HG03354 (cell line): Measurements from ENCODE around the gene LITAF.
"Not testable (repeated sequence)": the region's sequence is repeated elsewhere in the genome, so short reads cannot be mapped to it uniquely, and the experiment has no call there.

Source experiments
- ATAC-seq: cut with Tn5 transposase; IDR thresholded peaks from one replicate; pipeline ENCODE4 v1.9.1; 2021; ENCODE audit warnings: mild to moderate bottlenecking; ENCODE audit not compliant: unreplicated experiment, poor library complexity, severe bottlenecking

LITAF gene

DNA sequence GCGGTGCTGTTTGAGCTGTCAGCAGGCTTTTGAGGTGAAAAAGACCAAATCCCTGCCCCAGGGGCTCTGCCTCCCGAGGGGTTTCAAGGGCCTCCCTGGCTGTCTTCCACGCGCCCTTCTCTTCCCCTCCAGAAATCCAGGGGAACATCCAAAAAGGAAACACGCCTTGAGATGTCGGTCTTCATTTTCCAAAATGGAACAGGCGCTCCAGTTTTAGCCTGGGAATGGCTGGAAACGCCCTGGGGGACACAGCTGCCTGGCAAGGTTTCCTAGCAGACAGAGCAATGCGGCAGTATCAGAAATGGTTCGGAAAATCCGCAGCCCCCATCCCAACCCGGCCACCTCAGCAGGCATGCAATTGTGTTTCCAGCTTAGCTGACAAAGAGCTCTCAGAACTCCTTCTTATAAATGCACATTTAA, 16.6 kb upstream of the LITAF start:
- ATAC-seq = no peak

DNA sequence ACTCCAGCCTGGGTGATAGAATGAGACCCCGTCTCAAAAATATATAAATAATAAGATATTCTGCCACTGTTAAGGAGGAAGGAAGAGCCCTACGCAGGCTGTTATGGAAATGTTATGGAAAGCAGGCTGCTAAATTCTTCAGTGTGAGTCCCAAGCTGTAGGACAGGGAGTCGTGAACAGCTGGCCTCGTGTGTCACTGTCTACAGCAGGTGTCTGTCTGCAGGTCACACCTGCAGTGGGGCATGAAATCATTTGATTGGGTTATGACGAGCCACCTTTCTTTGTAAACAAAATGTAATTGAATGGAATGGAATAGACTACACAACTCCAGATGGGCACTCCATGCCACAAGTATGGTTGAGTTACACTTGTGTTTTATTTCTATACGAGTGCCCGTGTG, 15.6 kb upstream of the LITAF start:
- ATAC-seq = no peak

DNA sequence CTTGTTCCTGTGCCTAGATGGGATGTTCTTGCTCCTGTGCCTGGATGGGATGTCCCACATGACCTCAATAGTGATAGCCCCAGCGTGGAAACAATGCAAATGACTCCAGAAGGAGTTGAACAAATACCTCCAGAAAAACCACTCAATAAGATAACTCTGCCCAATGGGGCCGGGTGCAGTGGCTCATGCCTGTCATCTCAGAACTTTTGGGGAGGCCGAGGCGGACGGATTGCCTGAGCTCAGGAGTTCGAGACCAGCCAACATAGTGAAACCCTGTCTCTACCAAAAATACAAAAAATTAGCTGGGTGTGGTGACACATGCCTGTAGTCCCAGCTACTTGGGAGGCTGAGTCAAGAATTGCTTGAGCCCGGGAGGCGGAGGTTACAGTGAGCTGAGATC, 15.2 kb upstream of the LITAF start:
- ATAC-seq = no peak

DNA sequence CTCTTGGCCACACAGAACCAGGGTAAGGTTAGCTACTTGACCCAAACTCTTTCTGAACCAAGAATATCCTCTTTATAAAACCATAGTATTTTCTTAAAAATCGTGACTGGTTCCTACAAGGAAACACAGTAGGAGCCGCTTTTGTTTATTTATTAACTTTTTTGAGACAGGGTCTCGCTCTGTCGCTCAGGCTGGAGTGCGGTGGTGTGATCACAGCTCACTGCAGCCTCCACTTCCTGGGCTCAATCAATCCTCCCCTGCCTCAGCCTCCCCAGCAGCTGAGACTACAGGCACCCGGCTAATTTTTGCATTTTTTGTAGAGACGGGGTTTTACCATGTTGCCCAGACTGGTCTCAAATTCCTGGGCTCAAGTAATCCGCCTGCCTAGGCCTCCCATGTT, 14.7 kb upstream of the LITAF start:
- ATAC-seq = no peak

DNA sequence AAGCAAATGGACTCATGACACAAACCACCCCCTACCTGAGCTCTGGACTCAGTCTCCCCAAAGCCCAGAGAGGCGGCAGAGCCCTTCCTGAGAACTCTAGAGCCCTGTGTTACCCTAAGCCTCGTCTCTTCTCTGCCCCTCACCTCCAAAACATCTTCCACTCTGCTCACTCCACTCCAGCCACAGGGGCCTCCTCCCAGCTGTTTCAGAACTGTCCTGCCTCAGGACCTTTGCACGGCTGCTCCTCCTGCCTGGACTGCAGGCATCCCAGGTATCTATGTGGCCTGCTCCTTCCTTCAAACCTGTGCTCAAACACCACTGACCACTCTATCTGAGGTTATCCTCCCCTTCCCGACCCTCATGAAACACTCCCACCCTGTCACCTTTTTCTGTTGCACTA, 12.9 kb upstream of the LITAF start:
- ATAC-seq = no peak

DNA sequence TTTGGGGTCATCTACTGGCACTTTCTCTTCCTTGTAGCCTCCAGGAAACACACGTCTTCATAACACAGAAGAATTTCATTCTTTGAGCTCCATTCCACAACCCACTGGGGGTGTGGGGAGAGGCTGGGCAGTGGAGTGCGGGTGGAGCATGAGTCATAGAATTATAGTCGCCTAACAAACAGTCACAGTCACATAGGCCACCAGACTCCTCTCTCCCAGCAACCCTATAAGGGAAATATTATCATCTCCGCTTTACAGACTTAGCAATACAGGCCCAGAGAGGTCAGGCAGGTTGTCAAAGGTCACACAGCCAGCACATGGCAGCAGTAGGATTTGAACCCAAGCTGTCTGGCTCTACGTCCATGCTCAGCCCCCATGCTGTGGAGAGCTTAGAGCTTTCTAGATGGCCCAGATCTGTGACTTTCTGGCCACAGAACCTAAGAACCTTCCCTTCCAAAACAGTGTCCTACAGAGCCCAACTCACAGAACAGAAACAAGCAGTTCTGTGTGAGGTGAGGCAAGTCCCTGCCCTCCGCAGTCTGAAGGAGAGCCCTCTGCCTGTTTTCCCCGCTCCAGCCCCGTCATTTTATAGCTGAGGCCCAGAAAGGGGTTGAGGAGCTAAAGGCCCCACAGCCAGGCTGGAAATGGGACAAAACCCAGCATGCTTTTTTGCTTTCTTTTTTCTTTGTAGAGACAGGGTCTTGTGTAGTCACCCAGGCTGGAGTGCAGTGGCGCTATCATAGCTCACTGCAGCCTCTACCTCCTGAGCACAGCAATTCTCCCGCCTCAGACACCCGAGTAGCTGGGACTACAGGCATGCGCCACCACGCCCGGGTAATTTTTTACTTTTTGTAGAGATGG, 10.7 kb upstream of the LITAF start:
- ATAC-seq = no peak

DNA sequence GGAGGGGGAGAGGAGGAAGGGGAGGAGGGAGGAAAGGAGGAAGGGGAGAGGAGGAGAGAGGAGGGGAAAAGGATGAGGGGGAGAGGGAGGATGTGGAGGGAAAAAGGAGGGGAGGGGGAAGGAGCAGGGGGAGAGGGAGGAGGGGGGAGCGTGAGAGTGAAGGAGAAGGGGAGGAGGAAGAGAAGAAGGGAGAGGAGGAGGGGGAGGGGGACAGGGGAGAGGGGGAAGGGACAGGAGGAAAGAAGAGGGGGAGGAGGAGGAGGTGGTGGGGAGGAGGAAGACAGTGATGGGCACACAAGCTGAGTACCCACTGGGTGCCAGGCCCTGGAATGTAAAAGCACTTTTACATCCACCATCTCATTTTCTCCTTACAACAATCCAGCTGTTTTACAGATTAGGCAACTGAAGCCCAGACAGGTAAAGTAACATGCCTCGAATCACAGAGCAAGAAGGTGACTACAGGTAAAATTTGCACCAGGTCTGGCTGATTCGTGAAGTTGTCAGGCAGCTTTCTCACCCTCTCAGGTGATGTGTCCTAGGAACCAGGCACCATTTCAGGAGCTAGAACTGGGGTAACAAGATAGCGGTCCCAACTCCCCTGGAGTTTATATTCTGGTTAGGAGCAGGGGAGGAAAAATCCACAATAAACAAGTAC, 10.0 kb upstream of the LITAF start:
- ATAC-seq = no peak

DNA sequence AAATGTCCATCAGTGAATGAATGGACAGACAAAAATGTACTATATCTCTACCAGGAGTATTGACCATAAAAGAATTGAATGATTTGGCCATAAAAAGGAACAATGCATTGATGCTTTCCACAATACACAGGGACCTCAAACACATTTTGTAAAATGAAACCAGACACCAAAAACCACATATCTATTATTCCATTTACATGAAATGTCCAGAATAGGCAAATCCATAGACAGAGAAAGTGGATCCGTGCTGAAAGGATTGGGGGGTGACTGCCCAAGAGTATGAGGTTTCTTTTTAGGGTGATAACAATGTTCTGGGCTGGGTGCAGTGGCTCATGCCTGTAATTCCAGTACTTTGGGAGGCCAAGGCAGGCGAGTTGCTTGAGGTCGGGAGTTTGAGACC, 6.9 kb upstream of the LITAF start:
- no peak for ATAC-seq

DNA sequence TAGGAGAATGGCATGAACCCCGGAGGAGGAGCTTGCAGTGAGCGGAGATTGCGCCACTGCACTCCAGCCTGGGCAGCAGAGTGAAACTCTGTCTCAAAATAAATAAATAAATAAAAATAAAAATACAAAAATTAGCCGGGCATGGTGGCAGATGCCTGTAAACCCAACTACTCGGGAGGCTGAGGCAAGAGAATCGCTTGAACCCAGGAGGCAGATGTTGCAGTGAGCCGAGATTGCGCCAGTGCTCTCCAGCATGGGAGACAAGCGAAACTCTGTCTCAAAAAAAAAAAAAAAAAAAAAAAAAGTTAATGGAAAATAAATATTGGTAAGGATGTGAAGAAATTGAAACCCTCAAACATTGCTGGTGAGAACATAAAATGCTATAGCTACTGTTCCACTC, 6.4 kb upstream of the LITAF start:
- not testable (repeated sequence) for ATAC-seq

DNA sequence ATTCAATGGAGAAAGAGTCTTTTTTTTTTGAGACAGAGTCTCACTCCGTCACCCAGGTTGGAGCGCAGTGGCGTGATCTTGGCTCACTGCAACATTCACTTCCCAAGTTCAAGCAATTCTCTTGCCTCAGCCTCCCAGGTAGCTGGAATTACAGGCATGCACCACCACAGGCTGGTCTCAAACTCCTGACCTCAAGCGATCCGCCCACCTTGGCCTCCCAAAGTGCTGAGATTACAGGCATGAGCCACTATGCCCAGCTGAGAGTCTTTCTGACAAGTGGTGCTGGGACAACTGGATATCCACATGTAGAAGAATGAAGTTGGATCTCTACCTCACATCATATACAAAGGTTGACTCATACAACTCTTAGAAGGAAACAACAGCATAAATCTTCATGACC, 4.9 kb upstream of the LITAF start:
- not testable (repeated sequence) for ATAC-seq

DNA sequence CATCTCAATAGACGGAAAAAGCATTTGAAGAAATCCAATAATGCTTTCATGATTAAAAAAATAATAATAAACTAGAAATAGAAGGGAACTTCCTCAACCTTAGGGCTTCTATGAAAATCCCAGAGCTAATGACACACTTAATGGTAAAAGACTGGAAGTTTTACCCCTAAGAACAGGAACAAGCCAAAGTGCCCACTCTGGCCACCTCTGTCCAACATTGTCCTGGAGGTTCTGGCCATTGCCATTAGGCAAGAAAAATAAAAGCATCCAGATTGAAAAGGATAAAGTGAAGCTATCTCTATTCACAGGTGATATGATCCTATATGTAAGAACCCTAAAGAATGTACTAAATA, 2.5 kb upstream of the LITAF start:
- ATAC-seq = no peak

DNA sequence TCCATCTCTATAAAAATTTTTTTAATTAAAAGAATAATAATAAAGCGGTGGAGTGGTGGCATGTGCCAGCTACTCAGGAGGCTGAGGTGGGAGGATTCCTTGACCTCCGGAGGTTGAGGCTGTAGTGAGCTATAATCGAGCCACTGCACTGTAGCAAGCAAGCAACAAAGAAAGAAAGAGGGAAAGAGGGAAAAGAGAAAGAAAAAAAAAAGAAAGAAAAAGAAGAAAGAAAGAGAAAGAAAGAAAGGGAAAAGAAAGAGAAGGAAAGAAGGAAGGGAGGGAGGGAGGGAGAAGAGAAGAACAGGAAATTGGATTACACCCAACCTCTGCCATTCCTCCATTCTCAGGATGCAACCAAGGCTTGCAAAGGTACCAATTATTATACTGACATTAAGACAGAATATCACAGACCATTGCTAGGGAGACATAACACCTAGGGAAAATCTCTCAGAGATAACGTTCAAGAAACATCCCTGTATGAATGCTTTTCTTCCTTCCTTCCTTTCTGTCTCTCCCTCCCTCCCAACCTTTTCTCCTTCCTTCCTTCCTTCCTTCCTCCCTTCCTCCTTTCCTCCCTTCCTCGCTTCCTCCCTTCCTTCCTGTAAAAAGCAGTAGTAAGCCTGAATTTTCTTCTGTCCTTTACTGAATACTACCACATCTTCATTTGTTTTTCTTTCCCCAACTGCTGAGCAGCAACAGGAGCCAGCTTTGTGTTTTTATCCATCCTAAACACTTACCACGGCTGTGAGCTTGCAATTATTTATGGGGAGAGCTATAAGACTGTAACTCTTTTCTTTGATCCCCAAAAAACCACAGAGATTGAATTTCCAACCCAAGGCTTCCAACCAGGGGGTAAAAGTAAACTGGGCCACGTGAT, 1.8 kb upstream of the LITAF start:
- no peak for ATAC-seq

DNA sequence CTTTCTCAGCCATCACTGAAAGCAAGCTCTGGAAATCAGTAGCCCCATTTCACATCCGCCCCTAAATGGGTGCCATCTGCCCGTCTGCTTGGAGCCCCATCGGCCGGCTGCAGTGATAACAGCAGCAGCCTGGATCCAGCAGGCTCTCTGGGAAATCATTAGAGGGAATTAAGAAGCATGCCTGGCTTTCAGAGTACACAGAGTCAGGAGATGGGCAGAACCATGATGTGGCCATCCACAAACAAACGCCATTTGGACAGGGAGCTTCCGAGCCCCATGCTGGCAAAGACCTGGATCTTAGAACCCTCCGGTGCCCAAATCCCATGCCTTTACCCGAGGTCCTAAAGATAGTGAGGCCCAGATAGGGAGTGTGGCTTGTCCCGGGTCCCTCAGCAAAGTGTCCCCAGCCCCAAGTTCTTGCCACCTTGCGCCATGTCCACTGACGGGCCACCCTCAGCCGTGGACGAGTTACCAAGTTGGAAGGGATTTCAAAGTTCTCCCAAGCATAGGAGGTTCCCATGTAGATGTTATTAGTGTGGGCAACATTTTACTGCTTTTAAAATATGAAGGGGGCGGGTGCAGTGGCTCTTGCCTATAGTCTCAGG, 1.0 kb upstream of the LITAF start:
- ATAC-seq = no peak

DNA sequence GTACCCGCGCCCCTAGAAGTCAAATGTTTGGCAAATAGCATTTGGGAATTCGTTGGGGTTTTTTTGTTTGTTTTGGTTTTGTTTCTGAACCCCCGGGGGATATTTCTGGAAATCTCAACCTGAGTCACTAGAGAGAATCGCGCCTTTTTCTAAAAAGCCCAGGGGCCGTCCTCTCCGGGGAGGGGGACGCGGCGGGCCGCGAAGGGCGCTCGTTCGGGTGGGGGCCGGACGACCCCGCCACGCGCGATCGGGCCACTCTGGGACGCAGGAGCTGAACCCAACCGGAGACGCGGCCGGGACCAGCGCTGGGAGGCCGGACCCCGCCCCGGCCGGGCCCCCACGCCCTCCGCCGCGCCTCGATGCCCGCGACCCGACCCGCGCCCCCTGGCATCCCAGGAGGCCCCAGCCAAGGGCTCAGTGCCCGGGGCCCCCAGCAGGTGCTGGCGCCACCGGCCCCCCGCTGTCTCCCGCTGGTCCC, 302 bp downstream of the LITAF start:
- ATAC-seq = peak; percentile 26

DNA sequence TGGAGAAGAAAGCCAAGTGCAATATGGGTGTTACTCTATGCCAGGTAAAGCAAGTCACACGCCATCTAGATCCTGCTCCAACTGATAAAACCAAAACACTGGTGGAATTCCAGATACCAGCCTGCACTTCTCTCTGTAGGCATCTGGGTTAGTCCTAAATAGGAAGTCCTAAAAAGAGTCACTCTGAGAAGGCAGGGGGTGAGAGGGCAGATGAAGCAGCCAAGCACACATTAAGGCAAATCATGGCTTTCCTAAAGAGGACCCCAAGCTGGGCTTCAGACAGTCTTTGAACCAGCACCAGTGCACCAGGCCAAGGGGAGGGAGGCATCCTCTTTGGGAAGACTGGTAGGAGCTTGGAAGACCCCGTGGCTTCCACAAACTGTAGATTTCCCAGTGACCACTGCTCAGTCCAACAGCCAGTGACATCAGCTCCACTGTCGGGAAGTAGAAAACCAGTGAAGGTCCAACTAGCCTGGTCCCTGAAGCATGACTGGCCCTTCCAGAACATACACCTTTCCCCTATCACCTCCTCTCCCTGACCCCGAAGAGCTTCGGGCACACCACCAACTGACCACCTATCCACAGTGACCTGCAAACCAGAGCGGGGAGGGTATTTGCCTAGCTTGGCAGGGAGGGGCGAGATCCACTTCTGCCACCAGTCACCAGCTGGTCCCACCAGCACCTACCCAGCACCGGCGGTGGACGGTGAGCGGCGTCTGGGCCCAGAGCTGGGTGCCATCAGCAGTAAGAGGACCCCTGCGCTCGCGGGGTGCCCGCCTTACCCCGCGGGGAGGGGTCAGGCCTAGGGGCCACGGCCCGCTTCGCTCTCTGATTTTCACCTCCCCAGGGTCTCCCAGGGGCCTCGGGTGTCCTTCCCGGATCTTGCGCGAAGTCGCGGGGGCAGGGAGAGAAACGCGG, 1.0 kb downstream of the LITAF start:
- peak; percentile 15 for ATAC-seq

DNA sequence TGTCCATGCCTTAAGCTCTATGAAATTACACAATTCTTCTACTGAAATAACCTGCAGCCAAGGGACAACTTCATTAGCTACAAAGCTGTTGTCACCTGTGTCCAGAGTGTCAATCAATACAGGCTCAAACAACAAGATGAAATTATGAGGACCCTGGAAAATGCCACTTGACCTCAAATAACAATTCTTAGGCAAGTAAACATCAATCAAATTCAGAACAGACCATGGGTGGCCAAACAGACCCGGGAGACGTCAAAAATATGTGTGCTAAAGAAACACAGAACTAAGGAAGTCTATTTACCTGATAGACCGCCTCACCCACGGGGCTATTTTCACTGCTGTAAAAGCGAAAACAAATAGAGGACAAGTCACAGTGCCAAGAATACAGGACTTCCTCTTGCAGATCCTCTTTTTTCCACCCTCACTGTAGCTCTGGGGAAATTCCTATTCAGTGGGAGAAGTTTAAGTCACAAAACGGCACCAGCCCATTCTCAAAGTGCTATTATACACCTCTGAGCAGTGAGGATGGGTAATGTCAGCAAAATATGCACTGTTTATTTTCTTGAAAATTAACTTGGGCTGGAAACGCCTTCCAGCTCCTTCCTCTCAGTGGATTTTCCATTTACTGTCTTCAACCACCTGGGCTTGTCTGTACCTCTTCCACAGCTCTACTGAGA, 2.7 kb downstream of the LITAF start:
- no peak for ATAC-seq

DNA sequence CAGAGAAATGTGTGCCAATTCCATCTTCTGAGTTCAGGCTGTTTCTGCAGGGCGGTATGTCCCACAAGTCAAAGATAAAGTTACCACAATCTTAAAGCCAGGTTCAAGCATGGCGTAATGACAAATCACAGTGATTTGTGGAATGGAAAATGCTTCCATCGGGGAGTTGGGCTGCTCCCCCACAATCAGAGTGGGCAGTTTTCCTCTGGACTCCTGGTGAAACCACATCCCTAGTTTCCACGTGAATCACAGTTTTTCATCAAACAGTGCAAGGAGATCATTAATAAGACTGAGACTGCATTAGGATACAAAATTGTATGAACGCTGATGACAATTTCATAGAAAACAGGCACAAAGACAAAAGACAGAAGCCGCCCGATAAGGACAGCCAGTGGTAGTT, 3.6 kb downstream of the LITAF start:
- no peak for ATAC-seq

DNA sequence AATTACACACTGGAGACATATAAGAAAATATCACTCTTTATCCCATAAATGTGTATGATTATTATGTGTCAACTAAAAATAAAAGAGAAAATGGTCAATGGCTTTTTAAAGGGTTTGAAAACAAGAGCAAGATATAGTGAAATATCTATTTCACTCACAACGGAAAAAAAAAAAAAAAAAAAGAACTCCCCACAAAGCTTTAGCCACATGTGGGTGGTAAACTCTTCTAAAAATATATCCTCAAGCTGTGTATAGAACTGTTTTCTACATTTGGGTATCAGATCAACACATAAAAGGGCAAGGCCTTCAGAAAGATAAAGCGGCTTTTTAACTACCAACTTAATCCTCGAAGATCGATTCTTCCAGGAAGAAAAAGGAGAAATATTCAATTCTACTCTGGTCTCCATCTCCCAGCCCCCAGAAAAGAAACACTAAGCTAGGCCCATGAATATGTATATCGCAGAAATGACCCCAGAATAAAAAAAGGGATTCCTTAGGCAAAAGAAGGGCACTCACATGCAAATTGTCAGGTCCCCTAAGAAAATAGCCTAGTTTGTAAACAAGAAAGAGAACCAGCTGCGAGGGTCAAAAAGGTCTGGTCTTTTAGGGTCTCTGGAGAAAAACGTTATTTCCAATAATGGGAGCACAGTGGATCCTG, 4.4 kb downstream of the LITAF start:
- ATAC-seq = no peak
